ENCODE data around the gene RAD9B.
"Not testable (repeated sequence)": the region's sequence is repeated elsewhere in the genome, so short reads cannot be mapped to it uniquely, and the experiment has no call there.

The RAD9B gene

GRCh38 chr12:110503432-110503831 is 1.3 kb downstream of the RAD9B start:
- Mint-ChIP-seq H3K27me3 (no peaks in the 10 kb centered on the region), H3K4me1 (ENCODE audit: low read depth) (peaks cover 28% of the 10 kb centered on the region), H3K9me3 (no peaks in the 10 kb centered on the region), H3K4me3 (no peak overlapping the region), H3K27ac (no peak overlapping the region), H3K36me3 (ENCODE audit: low read depth) (peaks cover 19% of the 10 kb centered on the region)
- intact Hi-C loops (cut with micrococcal nuclease): loop anchor here (5.0 to 10.0 kb wide), 2 partner anchors 36 to 51 kb away; partner anchors contain the start of genes FAM216A and GPN3

GRCh38 chr12:110505332-110505731 is 3.2 kb downstream of the RAD9B start:
- intact Hi-C loops (cut with micrococcal nuclease): loop anchor here (10.0 kb wide), 1 partner anchor 49 kb away; no protein-coding TSS in a partner anchor

GRCh38 chr12:110508071-110508586 is 6.0 kb downstream of the RAD9B start:
- Mint-ChIP-seq H3K27ac (no peak overlapping the region), H3K4me1 (ENCODE audit: low read depth) (no peaks in the 10 kb centered on the region), H3K36me3 (ENCODE audit: low read depth) (no peaks in the 10 kb centered on the region), H3K4me3 (no peak overlapping the region), H3K27me3 (no peaks in the 10 kb centered on the region), H3K9me3 (no peaks in the 10 kb centered on the region)
- intact Hi-C loops (cut with micrococcal nuclease): loop anchor here (10.0 kb wide), 1 partner anchor 47 kb away; no protein-coding TSS in a partner anchor

More at GRCh38 chr12:110505332-110505731, 3.2 kb downstream of the RAD9B start:
- H3K36me3 Mint-ChIP-seq (ENCODE audit: low read depth): peaks cover 18% of the 10 kb centered on the region
- no peaks in the 10 kb centered on the region for H3K9me3 Mint-ChIP-seq
- peaks cover 14% of the 10 kb centered on the region for H3K4me1 Mint-ChIP-seq (ENCODE audit: low read depth)
- H3K4me3 Mint-ChIP-seq: no peak overlapping the region
- H3K27ac Mint-ChIP-seq: no peak overlapping the region
- H3K27me3 Mint-ChIP-seq: no peaks in the 10 kb centered on the region

GRCh38 chr12:110513842-110514241 is 11.7 kb downstream of the RAD9B start:
- H3K9me3 Mint-ChIP-seq: no peaks in the 10 kb centered on the region
- intact Hi-C loops (cut with micrococcal nuclease): loop anchor here (5.0 kb wide), 1 partner anchor 313 kb away; no protein-coding TSS in a partner anchor

GRCh38 chr12:110514363-110514762 is 12.2 kb downstream of the RAD9B start:
- intact Hi-C loops (cut with micrococcal nuclease): loop anchor here (5.0 kb wide), 1 partner anchor 313 kb away; no protein-coding TSS in a partner anchor
- H3K36me3 Mint-ChIP-seq (ENCODE audit: low read depth): no peaks in the 10 kb centered on the region
- H3K27ac Mint-ChIP-seq: no peak overlapping the region
- no peak overlapping the region for H3K4me3 Mint-ChIP-seq
- no peaks in the 10 kb centered on the region for H3K27me3 Mint-ChIP-seq
- H3K9me3 Mint-ChIP-seq: no peaks in the 10 kb centered on the region
- no peaks in the 10 kb centered on the region for H3K4me1 Mint-ChIP-seq (ENCODE audit: low read depth)

More at GRCh38 chr12:110513842-110514241, 11.7 kb downstream of the RAD9B start:
- no peaks in the 10 kb centered on the region for H3K36me3 Mint-ChIP-seq (ENCODE audit: low read depth)
- H3K4me3 Mint-ChIP-seq: no peak overlapping the region
- no peaks in the 10 kb centered on the region for H3K4me1 Mint-ChIP-seq (ENCODE audit: low read depth)
- H3K27ac Mint-ChIP-seq: no peak overlapping the region
- H3K27me3 Mint-ChIP-seq: no peaks in the 10 kb centered on the region

- Mint-ChIP-seq H3K9me3 (no peaks in the 10 kb centered on the region), H3K27me3 (no peaks in the 10 kb centered on the region), H3K36me3 (ENCODE audit: low read depth) (no peaks in the 10 kb centered on the region), H3K4me3 (no peak overlapping the region), H3K27ac (no peak overlapping the region), H3K4me1 (ENCODE audit: low read depth) (no peaks in the 10 kb centered on the region)
- intact Hi-C loops (cut with micrococcal nuclease): no loop called here
Observed at GRCh38 chr12:110516995-110517394, 14.9 kb downstream of the RAD9B start.

- H3K9me3 Mint-ChIP-seq; H3K27ac Mint-ChIP-seq; H3K36me3 Mint-ChIP-seq (ENCODE audit: low read depth); H3K27me3 Mint-ChIP-seq; H3K4me3 Mint-ChIP-seq; intact Hi-C loops (cut with micrococcal nuclease); H3K4me1 Mint-ChIP-seq (ENCODE audit: low read depth): not testable (repeated sequence)
Observed at GRCh38 chr12:110518014-110518413, 15.9 kb downstream of the RAD9B start.

- H3K4me1 Mint-ChIP-seq (ENCODE audit: low read depth); H3K9me3 Mint-ChIP-seq; H3K27me3 Mint-ChIP-seq; intact Hi-C loops (cut with micrococcal nuclease); H3K4me3 Mint-ChIP-seq; H3K36me3 Mint-ChIP-seq (ENCODE audit: low read depth); H3K27ac Mint-ChIP-seq: not testable (repeated sequence)
Observed at GRCh38 chr12:110520876-110521712, 19.0 kb downstream of the RAD9B start.

- intact Hi-C loops (cut with micrococcal nuclease): no loop called here
- Mint-ChIP-seq H3K36me3 (ENCODE audit: low read depth) (peaks cover 40% of the 10 kb centered on the region), H3K9me3 (no peaks in the 10 kb centered on the region), H3K27ac (no peak overlapping the region), H3K4me1 (ENCODE audit: low read depth) (no peaks in the 10 kb centered on the region), H3K4me3 (no peak overlapping the region), H3K27me3 (no peaks in the 10 kb centered on the region)
Observed at GRCh38 chr12:110528277-110528839, 26.2 kb downstream of the RAD9B start.

GRCh38 chr12:110530511-110530910 is 28.4 kb downstream of the RAD9B start:
- H3K4me3 Mint-ChIP-seq: no peak overlapping the region
- peaks cover 56% of the 10 kb centered on the region for H3K36me3 Mint-ChIP-seq (ENCODE audit: low read depth)
- no peak overlapping the region for H3K27ac Mint-ChIP-seq
- H3K27me3 Mint-ChIP-seq: no peaks in the 10 kb centered on the region
- no peaks in the 10 kb centered on the region for H3K9me3 Mint-ChIP-seq
- intact Hi-C loops (cut with micrococcal nuclease): no loop called here
- H3K4me1 Mint-ChIP-seq (ENCODE audit: low read depth): no peaks in the 10 kb centered on the region

- Mint-ChIP-seq H3K9me3 (no peaks in the 10 kb centered on the region), H3K27ac (no peak overlapping the region), H3K4me3 (no peak overlapping the region), H3K27me3 (no peaks in the 10 kb centered on the region), H3K4me1 (ENCODE audit: low read depth) (no peaks in the 10 kb centered on the region), H3K36me3 (ENCODE audit: low read depth) (peaks cover 67% of the 10 kb centered on the region)
- intact Hi-C loops (cut with micrococcal nuclease): no loop called here
Observed at GRCh38 chr12:110531741-110532333, 29.7 kb downstream of the RAD9B start.

- H3K4me1 Mint-ChIP-seq (ENCODE audit: low read depth): no peaks in the 10 kb centered on the region
- no peak overlapping the region for H3K4me3 Mint-ChIP-seq
- intact Hi-C loops (cut with micrococcal nuclease): no loop called here
- no peaks in the 10 kb centered on the region for H3K9me3 Mint-ChIP-seq
- no peaks in the 10 kb centered on the region for H3K27me3 Mint-ChIP-seq
- H3K36me3 Mint-ChIP-seq (ENCODE audit: low read depth): peaks cover 75% of the 10 kb centered on the region
- H3K27ac Mint-ChIP-seq: no peak overlapping the region
Observed at GRCh38 chr12:110532644-110533043, 30.5 kb downstream of the RAD9B start.

- Mint-ChIP-seq H3K4me3 (no peak overlapping the region), H3K27ac (no peak overlapping the region), H3K36me3 (ENCODE audit: low read depth) (peaks cover 75% of the 10 kb centered on the region), H3K9me3 (no peaks in the 10 kb centered on the region), H3K4me1 (ENCODE audit: low read depth) (peaks cover under 1% of the 10 kb centered on the region), H3K27me3 (no peaks in the 10 kb centered on the region)
- intact Hi-C loops (cut with micrococcal nuclease): no loop called here
Observed at GRCh38 chr12:110533607-110534006, 31.5 kb downstream of the RAD9B start.

GRCh38 chr12:110534811-110535210 is 32.7 kb downstream of the RAD9B start:
- H3K27me3 Mint-ChIP-seq: no peaks in the 10 kb centered on the region
- peaks cover 75% of the 10 kb centered on the region for H3K36me3 Mint-ChIP-seq (ENCODE audit: low read depth)
- no peak overlapping the region for H3K27ac Mint-ChIP-seq
- no peak overlapping the region for H3K4me3 Mint-ChIP-seq
- no peaks in the 10 kb centered on the region for H3K9me3 Mint-ChIP-seq
- H3K4me1 Mint-ChIP-seq (ENCODE audit: low read depth): peaks cover 6% of the 10 kb centered on the region
- intact Hi-C loops (cut with micrococcal nuclease): no loop called here

Measured in dendritic cell treated with granulocyte-macrophage colony-stimulating factor and Interleukin-4, amounts not matched to agents 40 ng/mL and 50 ng/mL, for 4 days (primary cell).